Tibial artery (tissue), 4 donors: ENCODE data around the gene DNAI7.

ENCODE experiments used
- DNase-seq, 2 donors: peaks; one replicate each; pipeline ENCODE4 v3.0.0-alpha.2; 2019
- H3K27ac ChIP-seq, 2 donors: fragments of 200-600 bp; sonication (generic) in 1 of 2; 1 replicate in 1 of 2; 2 replicates in 1 of 2; pipeline ENCODE4 v1.5.1; 2018 to 2019; ENCODE audit warnings: mild to moderate bottlenecking in 1 of 2
- H3K27me3 ChIP-seq, 2 donors: fragments of 200-600 bp; sonication (generic) in 1 of 2; one replicate each; pipeline versions ENCODE4 v1.5.1 to v1.6.0; 2016 to 2019
- H3K36me3 ChIP-seq, 3 donors: fragments of 200-600 bp; sonication (generic) in 2 of 3; one replicate each; pipeline ENCODE4 v1.5.1; 2016 to 2019; ENCODE audit warnings: mild to moderate bottlenecking in 2 of 3
- H3K4me1 ChIP-seq, 4 donors: fragments of 200-600 bp; sonication (generic) in 2 of 4; 1 replicate in 3 of 4; 2 replicates in 1 of 4; pipeline ENCODE4 v1.5.1; 2016 to 2019
- H3K4me3 ChIP-seq, 2 donors: fragments of 200-600 bp; sonication (generic) in 1 of 2; 1 replicate in 1 of 2; 2 replicates in 1 of 2; pipeline ENCODE4 v1.5.1; 2018 to 2019; ENCODE audit warnings: mild to moderate bottlenecking in 2 of 2
- H3K9me3 ChIP-seq, 3 donors: fragments of 200-600 bp; sonication (generic) in 1 of 3; one replicate each; pipeline ENCODE4 v1.5.1; 2016 to 2019
- CTCF ChIP-seq, 2 experiments: fragments of 200-600 bp in 1 of 2; fragments of 450-650 bp in 1 of 2; IDR thresholded peaks; one replicate each; pipeline ENCODE4 v1.5.1; 2017 to 2019; ENCODE audit warnings: antibody characterized with exemption in 2 of 2, mild to moderate bottlenecking in 1 of 2, moderate library complexity in 1 of 2
- intact Hi-C: fragments of 100-400 bp; cut with DNase I; formaldehyde crosslinking; loops from one replicate; pipeline ENCODE4 v1.15.0; 2023; ENCODE audit warnings: low total_unique reads

DNAI7 gene

GRCh38 chr12:25187781-25188180 lies 7.2 kb downstream of the DNAI7 start:
- DNase-seq = no peak
- Histone ChIP-seq H3K27ac (no peak overlapping the region), H3K36me3 (no peaks in the 10 kb centered on the region), H3K27me3 (no peaks in the 10 kb centered on the region), H3K4me1 (no peaks in the 10 kb centered on the region), H3K4me3 (no peak overlapping the region), H3K9me3 (no peaks in the 10 kb centered on the region)
- TF ChIP-seq CTCF (IDR thresholded peaks at IDR 0.05) = no peak
- intact Hi-C loops = no loop called here

- Histone ChIP-seq H3K27me3 (no peaks in the 10 kb centered on the region), H3K9me3 (no peaks in the 10 kb centered on the region), H3K27ac (no peak overlapping the region), H3K36me3 (no peaks in the 10 kb centered on the region), H3K4me1 (no peaks in the 10 kb centered on the region), H3K4me3 (no peak overlapping the region)
- DNase-seq = no peak
- no peak for TF ChIP-seq CTCF (IDR thresholded peaks at IDR 0.05)
- intact Hi-C loops = no loop called here
Measured at GRCh38 chr12:25186788-25187402, 8.1 kb downstream of the DNAI7 start.

GRCh38 chr12:25186038-25186787 lies 8.7 kb downstream of the DNAI7 start:
- H3K4me1 ChIP-seq = no peaks in the 10 kb centered on the region
- H3K4me3 ChIP-seq = no peak overlapping the region
- H3K27me3 ChIP-seq = no peaks in the 10 kb centered on the region
- H3K36me3 ChIP-seq = no peaks in the 10 kb centered on the region
- H3K9me3 ChIP-seq = no peaks in the 10 kb centered on the region
- intact Hi-C loops = no loop called here
- DNase-seq = no peak
- TF ChIP-seq CTCF (IDR thresholded peaks at IDR 0.05) = no peak
- H3K27ac ChIP-seq = no peak overlapping the region

GRCh38 chr12:25184132-25184531 lies 10.8 kb downstream of the DNAI7 start:
- Histone ChIP-seq H3K4me3 (no peak overlapping the region), H3K27me3 (no peaks in the 10 kb centered on the region), H3K4me1 (no peaks in the 10 kb centered on the region), H3K27ac (no peak overlapping the region), H3K36me3 (no peaks in the 10 kb centered on the region), H3K9me3 (no peaks in the 10 kb centered on the region)
- intact Hi-C loops = no loop called here
- TF ChIP-seq CTCF (IDR thresholded peaks at IDR 0.05) = no peak
- DNase-seq = no peak

- Histone ChIP-seq H3K4me1 (no peaks in the 10 kb centered on the region), H3K9me3 (no peaks in the 10 kb centered on the region), H3K36me3 (no peaks in the 10 kb centered on the region), H3K4me3 (no peak overlapping the region), H3K27ac (no peak overlapping the region), H3K27me3 (no peaks in the 10 kb centered on the region)
- no peak for DNase-seq
- intact Hi-C loops = no loop called here
- no peak for TF ChIP-seq CTCF (IDR thresholded peaks at IDR 0.05)
Measured at GRCh38 chr12:25182765-25183164, 12.2 kb downstream of the DNAI7 start.
